Suprapubic skin (tissue), 4 donors: ENCODE results near the gene ENPP7. TPM values are rescaled to one million over a fixed set of nuclear protein-coding genes. Genes with fewer than 3 reads are reported as not detected.

Experiments
- DNase-seq, 2 donors: peaks; one replicate each; pipeline ENCODE4 v3.0.0-alpha.2; 2019; ENCODE audit warnings: low spot score in 2 of 2
- H3K27ac ChIP-seq: fragments of 200-600 bp; sonication (generic); one replicate; pipeline ENCODE4 v1.5.1; 2019
- H3K27me3 ChIP-seq: fragments of 200-600 bp; sonication (generic); one replicate; pipeline ENCODE4 v1.5.1; 2019
- H3K36me3 ChIP-seq: fragments of 200-600 bp; sonication (generic); one replicate; pipeline ENCODE4 v1.5.1; 2019
- H3K4me1 ChIP-seq: fragments of 200-600 bp; sonication (generic); one replicate; pipeline ENCODE4 v1.5.1; 2019
- H3K4me3 ChIP-seq: fragments of 200-600 bp; sonication (generic); one replicate; pipeline ENCODE4 v1.5.1; 2019; ENCODE audit warnings: mild to moderate bottlenecking
- H3K9me3 ChIP-seq: fragments of 200-600 bp; sonication (generic); one replicate; pipeline ENCODE4 v1.5.1; 2019
- EP300 ChIP-seq: sonication (generic); formaldehyde crosslinking; IDR thresholded peaks from one replicate; pipeline ENCODE4 v1.6.1; 2017; ENCODE audit warnings: antibody characterized with exemption
- POLR2A ChIP-seq, 2 donors: fragments of 450-650 bp; IDR thresholded peaks; one replicate each; pipeline ENCODE4 v1.6.1; 2017; ENCODE audit warnings: antibody characterized with exemption in 2 of 2, mild to moderate bottlenecking in 2 of 2, moderate library complexity in 2 of 2
- POLR2AphosphoS5 ChIP-seq, 3 donors: sonication (generic); formaldehyde crosslinking; IDR thresholded peaks; one replicate each; pipeline ENCODE4 v1.6.1; 2017; ENCODE audit warnings: antibody characterized with exemption in 3 of 3
- WGBS: methylation state at CpG from one replicate; pipeline ENCODE4 v1.1.5; 2018; 5-methylcytosine and 5-hydroxymethylcytosine counted together
- total RNA-seq, 4 donors: library from RNA; depleted of rRNA; stranded (reverse); fragments of >200 nt; gene quantifications; one replicate each; pipeline ENCODE4 v1.1.0, GENCODE V29; 2016
- TF ChIP-seq, protein P1 (sequence below), 2 donors: fragments of 200-600 bp in 1 of 2; fragments of 450-650 bp in 1 of 2; sonication (generic) in 1 of 2; IDR thresholded peaks; one replicate each; pipeline ENCODE4 v1.5.1; 2016 to 2019; ENCODE audit warnings: antibody characterized with exemption in 2 of 2, mild to moderate bottlenecking in 1 of 2, moderate library complexity in 1 of 2

The ENPP7 gene
- total RNA-seq, 4 donors from 2014 or later, result not detected

DNA sequence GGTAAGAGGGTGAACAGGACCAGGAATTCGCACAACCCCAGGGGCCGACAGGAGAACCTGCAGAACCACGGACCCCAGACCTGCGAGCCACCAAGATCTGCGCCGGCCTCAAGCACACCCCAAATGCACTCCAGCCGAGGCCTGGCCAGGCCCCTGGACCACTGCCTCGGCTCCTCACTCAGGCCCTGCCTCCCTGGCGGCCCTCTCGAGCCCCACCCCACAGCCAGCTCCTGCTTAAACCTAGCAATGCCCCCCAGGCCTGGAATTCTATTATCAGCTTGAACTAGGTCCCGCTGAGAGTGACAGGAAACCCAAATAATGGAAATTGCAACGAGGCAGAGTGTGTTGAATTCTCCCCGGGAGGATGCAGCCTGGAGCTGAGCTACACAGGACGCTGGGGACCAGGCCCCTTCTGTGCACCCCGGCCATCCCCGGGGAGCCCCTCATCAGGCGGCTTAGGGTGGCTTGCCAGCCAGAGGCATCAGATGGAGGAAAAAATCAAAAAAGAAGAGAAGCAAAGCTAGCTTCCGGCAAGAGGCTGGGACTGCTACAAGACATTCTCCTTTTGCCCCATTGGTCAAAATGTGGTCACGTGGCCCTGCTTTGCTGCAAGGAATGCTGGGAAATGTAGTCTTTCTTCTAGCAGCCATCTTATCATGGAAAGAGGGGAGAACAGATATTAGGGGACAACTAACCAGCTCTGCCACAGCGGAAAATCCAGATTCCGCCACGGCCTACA, 2.4 kb upstream of the ENPP7 start:
- H3K4me1 ChIP-seq, result peaks cover 4% of the 10 kb centered on the region
- TF ChIP-seq EP300, result no peak
- no peak for TF ChIP-seq POLR2AphosphoS5 (IDR thresholded peaks at IDR 0.05)
- TF ChIP-seq, protein P1, sequence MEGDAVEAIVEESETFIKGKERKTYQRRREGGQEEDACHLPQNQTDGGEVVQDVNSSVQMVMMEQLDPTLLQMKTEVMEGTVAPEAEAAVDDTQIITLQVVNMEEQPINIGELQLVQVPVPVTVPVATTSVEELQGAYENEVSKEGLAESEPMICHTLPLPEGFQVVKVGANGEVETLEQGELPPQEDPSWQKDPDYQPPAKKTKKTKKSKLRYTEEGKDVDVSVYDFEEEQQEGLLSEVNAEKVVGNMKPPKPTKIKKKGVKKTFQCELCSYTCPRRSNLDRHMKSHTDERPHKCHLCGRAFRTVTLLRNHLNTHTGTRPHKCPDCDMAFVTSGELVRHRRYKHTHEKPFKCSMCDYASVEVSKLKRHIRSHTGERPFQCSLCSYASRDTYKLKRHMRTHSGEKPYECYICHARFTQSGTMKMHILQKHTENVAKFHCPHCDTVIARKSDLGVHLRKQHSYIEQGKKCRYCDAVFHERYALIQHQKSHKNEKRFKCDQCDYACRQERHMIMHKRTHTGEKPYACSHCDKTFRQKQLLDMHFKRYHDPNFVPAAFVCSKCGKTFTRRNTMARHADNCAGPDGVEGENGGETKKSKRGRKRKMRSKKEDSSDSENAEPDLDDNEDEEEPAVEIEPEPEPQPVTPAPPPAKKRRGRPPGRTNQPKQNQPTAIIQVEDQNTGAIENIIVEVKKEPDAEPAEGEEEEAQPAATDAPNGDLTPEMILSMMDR (IDR thresholded peaks at IDR 0.05), result no peak
- no peak for TF ChIP-seq POLR2A (IDR thresholded peaks at IDR 0.05)
- no peaks in the 10 kb centered on the region for H3K9me3 ChIP-seq
- no peaks in the 10 kb centered on the region for H3K36me3 ChIP-seq
- WGBS, result 62% methylated on average over 19 of the region's 22 CpGs
- peak overlapping the region; percentile 32 for H3K4me3 ChIP-seq
- no peaks in the 10 kb centered on the region for H3K27me3 ChIP-seq
- H3K27ac ChIP-seq, result no peak overlapping the region
- peak; percentile 81 to 91 for DNase-seq

DNA sequence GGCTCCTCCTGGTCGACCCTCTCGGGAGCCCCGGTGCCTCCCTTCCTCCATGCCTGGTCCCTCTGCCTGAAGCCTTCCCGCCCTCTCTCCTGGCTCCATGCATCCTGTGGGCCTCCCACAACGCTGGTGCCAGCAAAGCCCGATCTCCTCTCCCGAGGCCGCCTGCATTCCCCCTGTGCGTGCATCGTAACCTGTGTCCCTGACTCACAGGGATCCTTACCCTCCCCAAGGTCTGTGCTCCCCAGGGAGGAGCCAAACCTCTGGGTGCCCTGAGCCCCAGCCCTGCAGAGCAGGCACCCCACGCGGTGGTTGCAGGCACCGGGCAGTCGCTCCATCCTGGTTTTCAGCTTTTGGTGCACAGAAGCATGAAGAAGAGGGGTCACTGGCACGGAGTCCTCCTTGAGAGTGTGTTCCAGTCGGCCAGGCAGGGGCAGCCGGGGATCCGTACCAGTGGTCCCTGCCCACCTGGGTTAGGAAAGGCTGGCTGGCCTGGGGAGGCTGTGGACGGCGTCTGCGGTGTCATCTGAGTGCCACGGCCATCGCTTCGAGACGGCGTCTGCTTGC, 1.8 kb upstream of the ENPP7 start:
- H3K9me3 ChIP-seq, result no peaks in the 10 kb centered on the region
- DNase-seq, result peak in 1 of 2 donors; percentile 59
- 70% methylated on average over 22 of the region's 26 CpGs for WGBS
- TF ChIP-seq EP300 (no peak), POLR2A (IDR thresholded peaks at IDR 0.05) (no peak), POLR2AphosphoS5 (IDR thresholded peaks at IDR 0.05) (no peak)
- TF ChIP-seq, protein P1 (IDR thresholded peaks at IDR 0.05), result no peak
- H3K36me3 ChIP-seq, result no peaks in the 10 kb centered on the region
- peak overlapping the region; percentile 32 for H3K4me3 ChIP-seq
- H3K4me1 ChIP-seq, result peaks cover 4% of the 10 kb centered on the region
- H3K27me3 ChIP-seq, result no peaks in the 10 kb centered on the region
- no peak overlapping the region for H3K27ac ChIP-seq

DNA sequence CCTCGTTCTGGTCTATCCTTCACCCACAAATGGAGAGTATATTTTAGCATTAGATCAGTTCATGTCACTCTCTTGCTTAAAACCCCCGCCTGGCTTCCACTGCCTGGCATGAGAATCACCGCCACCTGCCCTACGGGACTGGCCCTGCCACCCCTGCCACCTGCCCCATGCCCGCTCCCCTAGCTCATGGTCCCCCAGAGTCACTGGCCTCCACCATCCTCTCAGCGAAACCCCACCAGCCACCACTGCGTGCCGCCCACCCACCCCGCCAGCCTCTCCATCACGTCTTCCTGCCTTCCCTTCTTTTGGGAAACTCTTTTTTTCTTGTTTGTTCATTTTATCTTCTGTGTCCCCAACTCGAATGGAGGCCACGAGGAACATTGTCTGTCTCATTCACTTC, 982 bp upstream of the ENPP7 start:
- Histone ChIP-seq H3K27me3 (no peaks in the 10 kb centered on the region), H3K36me3 (no peaks in the 10 kb centered on the region), H3K4me1 (peaks cover 4% of the 10 kb centered on the region), H3K4me3 (no peak overlapping the region), H3K9me3 (no peaks in the 10 kb centered on the region), H3K27ac (no peak overlapping the region)
- WGBS, result 95% methylated on average over 12 of the region's 12 CpGs
- TF ChIP-seq POLR2AphosphoS5 (IDR thresholded peaks at IDR 0.05) (no peak), POLR2A (IDR thresholded peaks at IDR 0.05) (no peak)
- TF ChIP-seq, protein P1 (IDR thresholded peaks at IDR 0.05), result no peak
- no peak for DNase-seq

DNA sequence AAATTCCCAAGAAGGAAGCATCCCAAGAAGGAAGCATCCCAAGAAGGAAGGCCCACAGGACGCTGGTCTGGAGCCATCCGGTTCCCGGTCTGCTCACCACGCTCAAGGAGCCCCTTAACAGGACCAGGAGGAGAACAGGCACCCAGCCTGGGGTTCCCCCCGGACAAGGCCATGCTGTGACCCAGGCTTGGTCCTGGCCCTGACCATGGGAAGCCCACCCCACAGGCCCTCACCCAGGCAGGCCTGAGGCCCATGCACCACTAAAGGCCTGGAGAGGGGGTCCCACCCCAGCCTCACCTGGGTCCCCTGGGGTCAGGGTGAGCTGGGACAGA, 340 bp upstream of the ENPP7 start:
- no peaks in the 10 kb centered on the region for H3K36me3 ChIP-seq
- H3K4me1 ChIP-seq, result peaks cover 4% of the 10 kb centered on the region
- H3K4me3 ChIP-seq, result no peak overlapping the region
- DNase-seq, result no peak
- H3K9me3 ChIP-seq, result no peaks in the 10 kb centered on the region
- TF ChIP-seq POLR2AphosphoS5 (IDR thresholded peaks at IDR 0.05), result no peak
- no peak for TF ChIP-seq POLR2A (IDR thresholded peaks at IDR 0.05)
- TF ChIP-seq, protein P1 (IDR thresholded peaks at IDR 0.05), result no peak
- TF ChIP-seq EP300, result no peak
- 80% methylated on average over 1 of the region's 5 CpGs for WGBS
- H3K27ac ChIP-seq, result no peak overlapping the region
- H3K27me3 ChIP-seq, result no peaks in the 10 kb centered on the region

DNA sequence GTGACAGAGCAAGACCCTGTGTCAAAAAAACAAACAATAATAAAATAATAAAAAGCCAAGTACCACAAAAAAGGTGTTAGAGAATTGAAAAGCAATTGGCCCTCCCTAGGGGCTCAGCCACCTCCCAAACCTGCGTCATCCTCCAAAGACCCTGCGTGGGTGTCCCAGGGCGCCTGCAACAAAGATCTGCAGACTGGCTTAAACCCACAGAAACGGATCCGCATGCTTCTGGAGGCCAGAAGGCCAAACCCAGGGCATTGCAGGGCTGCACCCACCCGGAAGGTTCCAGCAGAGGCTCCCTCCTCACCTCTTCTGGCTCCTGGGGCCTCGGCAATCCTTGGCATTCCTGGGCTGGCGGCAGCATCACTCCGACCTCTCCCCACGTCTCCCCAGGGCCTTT, 1.5 kb downstream of the ENPP7 start:
- TF ChIP-seq POLR2A (IDR thresholded peaks at IDR 0.05) (no peak), EP300 (no peak), POLR2AphosphoS5 (IDR thresholded peaks at IDR 0.05) (no peak)
- TF ChIP-seq, protein P1 (IDR thresholded peaks at IDR 0.05), result no peak

More for the DNA sequence above, 1.5 kb downstream of the ENPP7 start:
- Histone ChIP-seq H3K27me3 (peaks cover 8% of the 10 kb centered on the region), H3K36me3 (no peaks in the 10 kb centered on the region), H3K9me3 (no peaks in the 10 kb centered on the region), H3K4me3 (no peak overlapping the region), H3K4me1 (peaks cover 4% of the 10 kb centered on the region), H3K27ac (no peak overlapping the region)
- DNase-seq, result no peak
- 85% methylated on average over 10 of the region's 10 CpGs for WGBS
